HG02938 (cell line): Measurements from ENCODE around the gene PROM1.

Experiments used
- ATAC-seq: cut with Tn5 transposase; IDR thresholded peaks from one replicate; pipeline ENCODE4 v1.9.1; 2021; ENCODE audit warnings: mild to moderate bottlenecking, moderate library complexity; ENCODE audit not compliant: unreplicated experiment

The PROM1 gene

GRCh38 chr4:15951781-15952180 lies 132.0 kb downstream of the PROM1 start:
- ATAC-seq: no peak

DNA sequence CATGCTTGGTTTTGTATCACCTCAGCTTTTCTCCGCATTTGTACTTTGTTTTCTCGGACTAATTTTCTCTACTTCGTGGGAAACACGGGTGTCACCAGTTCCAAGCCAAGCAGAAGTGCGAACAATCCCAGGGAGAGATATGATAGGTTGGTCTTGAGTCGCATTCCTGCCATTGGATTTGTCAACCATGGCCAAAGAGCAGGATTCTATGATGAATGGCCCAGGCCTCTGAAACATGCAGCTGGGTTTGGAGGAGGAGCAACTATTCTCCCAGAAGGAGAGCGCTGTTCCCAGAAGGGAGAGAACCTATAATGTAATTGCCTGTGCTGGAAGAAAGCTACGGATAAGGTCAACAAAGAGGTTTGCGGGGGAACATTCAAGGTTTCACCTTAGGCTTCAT lies 135.0 kb downstream of the PROM1 start:
- no peak for ATAC-seq

GRCh38 chr4:15947684-15948083 lies 136.1 kb downstream of the PROM1 start:
- ATAC-seq: no peak

DNA sequence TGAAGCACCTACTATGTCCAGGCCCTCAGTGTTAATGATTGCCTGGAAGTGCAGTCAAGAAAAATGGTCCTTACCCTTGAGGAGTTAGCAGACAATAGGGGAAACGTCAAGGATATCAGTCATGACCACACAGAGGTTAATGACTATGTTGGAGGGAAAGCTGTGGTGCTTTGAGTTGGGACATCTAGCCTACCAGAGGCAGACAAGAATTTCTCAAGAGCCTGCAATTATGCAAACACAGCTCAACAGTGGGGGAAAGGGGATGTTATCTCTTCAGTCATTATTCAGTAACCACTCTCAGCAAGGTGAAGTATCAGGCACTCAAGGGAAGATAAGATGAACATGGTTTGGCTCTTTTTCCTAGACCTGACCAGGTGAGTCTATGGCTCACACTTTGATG lies 138.3 kb downstream of the PROM1 start:
- no peak for ATAC-seq

DNA sequence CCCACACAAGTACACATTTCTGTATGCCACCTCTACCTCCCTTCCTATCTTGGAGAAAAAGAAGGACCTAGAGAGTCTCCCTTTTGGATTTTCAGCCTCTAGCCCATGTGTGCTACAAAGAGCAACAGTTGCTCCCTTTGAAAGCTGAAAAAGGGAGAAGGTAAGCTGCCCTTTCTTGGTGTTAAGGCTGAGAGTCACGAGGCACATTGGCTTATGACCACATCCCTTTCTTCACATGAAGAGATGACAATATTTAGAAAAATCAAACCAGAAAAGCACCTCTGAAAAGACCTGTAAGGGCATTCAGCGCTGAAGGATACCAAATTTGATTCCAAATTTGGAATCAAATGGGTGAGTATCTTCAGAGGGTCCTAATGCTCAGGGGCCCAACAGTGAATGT lies 138.9 kb downstream of the PROM1 start:
- ATAC-seq: no peak

DNA sequence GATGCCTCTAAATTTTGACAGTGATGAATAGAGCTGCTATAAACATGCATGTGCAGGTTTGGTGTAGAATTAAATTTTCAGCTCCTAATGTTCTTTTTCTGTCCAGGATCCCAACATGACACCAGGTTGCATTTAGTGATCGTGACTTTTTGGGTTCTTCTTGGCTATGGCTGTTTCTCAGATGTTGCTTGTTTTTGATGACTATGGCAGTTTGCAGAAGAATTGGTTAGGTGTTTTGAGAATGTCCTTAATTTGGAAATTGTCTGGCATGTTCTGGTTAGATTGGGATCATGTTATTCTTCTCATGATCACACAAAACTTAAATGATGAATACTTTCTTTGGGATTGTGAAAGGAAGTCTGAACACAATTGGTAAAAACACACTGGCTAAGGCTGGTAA lies 141.5 kb downstream of the PROM1 start:
- ATAC-seq: no peak

GRCh38 chr4:15938640-15939039 lies 145.2 kb downstream of the PROM1 start, which contains the start of gene FGFBP1:
Gene FGFBP1 (minus strand): TSS chr4:15938740. CDS start chr4:15936632, 2,108 bp downstream.
- no peak for ATAC-seq

DNA sequence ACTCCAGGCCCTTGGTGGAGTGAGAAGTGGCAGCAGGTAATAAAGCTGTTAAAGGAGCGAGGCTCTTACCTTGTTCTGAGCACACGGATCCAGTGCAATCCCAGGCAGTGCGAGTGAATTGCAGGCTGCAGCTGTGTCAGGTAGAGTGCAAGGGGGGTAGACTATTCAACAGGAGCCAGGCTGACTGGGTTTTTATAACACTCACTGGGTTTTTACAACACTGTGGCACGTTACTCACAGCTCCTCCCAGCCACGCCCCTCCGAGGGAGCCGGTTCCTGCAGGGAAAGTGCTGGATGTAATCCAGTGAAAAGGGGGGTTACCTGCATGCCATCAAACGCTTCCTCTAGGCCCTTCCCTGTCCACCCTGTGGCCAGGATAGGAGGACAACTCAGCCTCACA lies 145.6 kb downstream of the PROM1 start:
- ATAC-seq: no peak

DNA sequence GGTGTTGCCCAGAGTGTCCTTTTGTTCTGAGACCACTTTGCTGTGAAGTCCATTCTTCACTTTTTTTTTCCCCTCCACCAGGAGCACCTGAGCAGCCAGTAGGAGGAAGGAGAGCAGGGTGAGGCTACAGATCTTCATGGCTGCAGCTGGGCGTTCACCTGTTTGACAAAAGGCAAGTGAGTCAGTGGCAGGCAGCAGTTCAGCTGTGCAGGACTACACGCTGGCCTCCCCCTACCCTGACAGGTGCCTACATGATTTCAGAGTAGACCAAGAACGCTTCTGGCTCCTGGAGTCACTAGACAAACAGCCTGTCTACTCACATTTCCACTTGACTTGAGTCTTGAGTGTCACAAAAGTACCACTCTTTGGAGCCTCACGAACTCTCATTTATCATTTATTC lies 147.3 kb downstream of the PROM1 start:
- no peak for ATAC-seq

GRCh38 chr4:15935504-15936402 lies 148.1 kb downstream of the PROM1 start:
- no peak for ATAC-seq

DNA sequence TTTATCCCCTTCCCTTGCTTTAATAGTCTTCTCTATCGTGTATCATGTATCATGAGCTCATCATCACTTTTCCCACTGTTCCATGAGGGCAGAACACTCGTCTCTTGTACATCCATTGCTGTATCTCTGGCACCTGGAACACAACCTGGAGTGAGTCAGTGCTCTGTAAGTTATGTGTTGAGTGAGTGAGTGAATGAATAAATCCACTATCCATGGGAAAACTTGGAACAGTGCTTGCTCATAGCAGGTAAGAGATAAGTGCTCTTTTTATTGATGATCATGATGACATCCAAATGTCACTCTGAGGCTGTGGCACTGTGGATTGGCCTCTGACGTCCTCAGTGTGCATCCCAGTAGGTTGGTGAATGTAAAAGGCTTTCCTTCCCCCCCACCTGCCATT lies 149.6 kb downstream of the PROM1 start:
- ATAC-seq: no peak

GRCh38 chr4:15931451-15932210 lies 152.2 kb downstream of the PROM1 start:
- ATAC-seq: no peak

GRCh38 chr4:15930314-15930713 lies 153.5 kb downstream of the PROM1 start:
- ATAC-seq: no peak

- ATAC-seq: no peak
Measured at GRCh38 chr4:15929540-15929939, 154.3 kb downstream of the PROM1 start.

DNA sequence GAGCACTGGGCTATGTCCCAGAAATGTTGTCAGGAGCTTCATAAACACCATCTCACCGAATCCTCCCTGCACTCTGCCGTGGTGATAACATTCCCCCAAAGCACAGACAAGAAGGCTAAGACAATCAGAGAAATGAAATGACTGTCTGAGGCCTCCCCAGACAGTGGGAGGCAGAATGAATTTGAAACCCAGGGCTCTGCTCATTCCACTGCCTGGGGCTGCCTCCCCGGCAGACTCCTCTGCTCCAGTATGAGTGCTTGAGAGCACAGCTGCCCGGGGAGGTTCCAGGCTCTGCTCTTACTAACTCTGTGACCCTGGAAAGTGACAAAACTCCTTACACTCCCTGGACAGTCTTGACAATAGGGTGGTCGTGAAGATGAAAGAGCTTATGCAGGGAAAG lies 154.9 kb downstream of the PROM1 start:
- ATAC-seq: no peak

GRCh38 chr4:15926486-15926885 lies 157.3 kb downstream of the PROM1 start:
- no peak for ATAC-seq

DNA sequence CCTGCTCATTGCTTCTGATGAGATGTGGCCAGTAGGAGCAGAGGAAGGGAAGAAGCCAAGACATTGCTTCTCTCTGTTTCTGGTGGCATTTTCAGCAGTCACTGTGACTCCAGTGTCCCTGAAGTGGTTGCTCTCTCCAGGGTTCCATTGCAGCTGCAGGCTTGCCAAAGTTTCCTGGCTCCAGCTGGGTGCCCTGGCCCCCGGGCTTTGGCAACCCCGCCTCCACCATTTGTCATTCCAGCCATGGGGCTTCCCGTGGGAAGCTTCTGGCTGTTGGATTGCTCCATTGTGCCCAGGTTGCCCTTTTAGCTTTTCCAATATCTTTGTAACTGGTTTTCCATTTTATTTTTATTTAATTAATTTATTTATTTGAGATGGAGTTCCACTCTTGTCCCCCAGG lies 158.0 kb downstream of the PROM1 start:
- no peak for ATAC-seq

GRCh38 chr4:15921592-15921932 lies 162.3 kb downstream of the PROM1 start:
- ATAC-seq: no peak

DNA sequence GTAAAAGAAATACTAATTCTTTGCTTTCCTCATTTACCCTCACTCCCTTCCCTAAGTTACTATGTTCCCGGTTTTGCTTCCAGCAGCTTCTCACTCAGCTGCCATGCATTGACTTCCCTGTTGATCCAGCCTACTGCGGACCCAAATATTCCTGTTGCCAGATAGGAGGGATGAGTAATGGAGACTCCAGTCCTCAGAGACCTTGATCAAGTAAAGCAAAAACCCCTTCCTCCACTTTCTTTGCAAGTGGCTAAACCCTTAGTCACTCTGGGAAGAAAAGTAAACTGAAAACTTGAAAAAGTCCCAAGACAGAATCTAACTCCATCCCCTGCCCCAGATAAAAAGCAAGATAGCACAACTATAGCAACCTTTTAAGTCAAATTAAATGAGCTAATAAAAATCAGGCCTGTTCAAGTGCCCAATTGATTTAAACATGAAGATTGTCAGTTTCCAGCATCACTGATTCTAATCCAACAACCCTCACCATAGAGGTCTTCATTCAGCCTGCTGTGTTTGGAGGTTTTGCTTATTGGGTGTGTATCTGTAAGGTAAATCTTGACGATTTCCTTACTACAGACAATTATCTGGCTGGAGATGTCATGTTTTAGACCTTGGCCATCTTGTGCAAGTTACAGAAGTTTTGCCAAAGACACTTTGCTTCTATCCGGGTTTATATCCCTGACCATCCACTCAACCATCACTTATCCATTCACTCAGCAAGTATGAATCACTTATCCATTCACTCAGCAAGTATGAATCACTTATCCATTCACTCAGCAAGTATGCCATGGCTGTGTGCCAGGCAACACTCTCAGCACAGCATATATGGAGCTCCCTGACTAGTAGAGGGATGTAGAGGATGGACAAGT lies 162.9 kb downstream of the PROM1 start:
- no peak for ATAC-seq

- no peak for ATAC-seq
Measured at GRCh38 chr4:15918484-15919129, 165.2 kb downstream of the PROM1 start.
